ENCODE results near the gene TUSC2. TPM values are rescaled to one million over a fixed set of nuclear protein-coding genes. Genes with fewer than 3 reads are reported as not detected.
A peak's percentile ranks its signal among the peaks of the same experiment; 100 is the strongest.
"Not testable (repeated sequence)": the region's sequence is repeated elsewhere in the genome, so short reads cannot be mapped to it uniquely, and the experiment has no call there.

Gene TUSC2
- polyA plus RNA-seq, 4 donors, result 15.8 to 27.0 (median 24.3) TPM

DNA sequence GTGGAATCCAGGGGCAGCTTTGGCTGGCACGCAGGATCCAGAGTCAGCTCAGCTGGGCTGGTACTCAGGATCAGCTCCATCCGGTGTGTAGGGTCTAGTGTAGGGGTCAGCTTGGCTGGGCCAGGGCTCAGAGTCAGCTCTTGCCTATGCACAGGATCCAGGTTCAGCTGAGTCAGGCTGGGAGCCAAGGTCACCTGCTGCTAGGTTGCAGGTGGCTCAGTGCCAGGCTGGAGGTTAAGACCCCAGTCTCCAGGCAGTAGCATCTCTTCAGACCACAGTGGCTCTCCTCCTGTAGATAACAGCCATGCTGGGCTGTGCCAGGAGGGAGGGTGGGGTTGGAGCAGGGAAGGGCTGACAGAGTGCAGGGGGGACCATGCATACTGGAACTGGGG lies 30.6 kb downstream of the TUSC2 start:
- no peak for DNase-seq (ENCODE audit: low read depth in 4 of 4, low spot score in 3 of 4)

GRCh38 chr3:50296721-50297383 lies 31.2 kb downstream of the TUSC2 start:
- no peak for DNase-seq (ENCODE audit: low read depth in 4 of 4, low spot score in 3 of 4)

DNA sequence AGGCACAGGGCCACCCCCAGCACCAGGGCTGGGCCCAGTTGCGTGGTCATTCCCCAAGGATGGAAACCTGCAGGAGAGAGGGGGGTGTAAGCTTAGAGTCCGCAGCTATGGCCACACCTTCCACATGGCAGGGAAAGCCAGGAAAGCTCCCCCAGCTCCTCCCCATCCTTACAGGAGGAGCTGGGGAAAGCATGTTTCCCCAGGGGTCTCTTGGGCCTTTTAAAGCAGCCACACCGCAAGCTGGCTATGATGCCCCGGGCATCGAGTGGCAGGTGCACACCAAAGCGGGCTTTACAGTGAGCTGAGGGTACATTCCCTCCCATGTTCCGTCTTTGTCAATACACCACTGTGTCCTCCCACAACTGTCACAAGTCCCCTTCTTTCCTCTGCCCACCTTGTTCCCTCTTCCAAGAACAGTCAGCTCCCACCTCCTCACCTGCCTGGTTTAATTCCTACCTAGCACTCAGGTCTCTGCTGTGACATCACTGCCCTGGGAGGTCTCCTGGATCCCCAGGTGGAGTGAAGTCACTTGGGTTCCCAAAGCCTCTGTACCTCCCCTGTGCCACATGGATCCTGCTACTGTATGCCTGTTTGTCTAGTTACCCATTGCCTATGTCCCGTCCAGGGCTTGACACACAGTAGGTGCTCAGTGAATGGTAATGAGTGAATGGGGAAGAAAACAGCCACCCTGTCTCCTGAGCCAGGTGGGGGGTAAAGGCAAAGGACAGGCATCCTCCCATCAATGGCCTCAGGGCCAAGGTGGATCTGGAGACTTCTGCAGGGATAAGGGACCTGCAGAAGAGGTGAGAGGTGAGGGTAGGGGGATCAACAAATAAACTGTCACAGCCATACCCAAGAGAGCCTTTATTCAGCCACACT lies 32.2 kb downstream of the TUSC2 start:
- DNase-seq (ENCODE audit: low read depth in 4 of 4, low spot score in 3 of 4), result no peak

- no peak for DNase-seq (ENCODE audit: low read depth in 4 of 4, low spot score in 3 of 4)
Observed at GRCh38 chr3:50294492-50295403, 33.3 kb downstream of the TUSC2 start.

DNA sequence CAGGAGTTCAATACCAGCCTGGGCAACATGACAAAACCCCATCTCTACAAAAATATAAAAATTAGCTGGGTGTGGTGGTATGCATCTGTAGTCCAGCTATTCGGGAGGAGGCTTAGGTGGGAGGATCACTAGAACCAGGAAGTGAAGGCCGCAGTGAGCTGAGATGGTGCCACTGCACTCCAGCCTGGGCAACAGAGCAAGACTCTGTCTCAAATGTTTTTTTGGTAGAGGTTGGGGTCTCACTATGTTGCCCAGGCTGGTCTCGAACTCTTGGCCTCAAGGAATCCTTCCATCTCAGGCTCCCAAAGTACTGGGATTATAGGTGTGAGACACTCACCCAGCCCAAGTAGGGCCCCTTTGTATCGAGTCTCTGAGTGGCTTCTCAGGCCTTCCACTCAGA lies 33.9 kb downstream of the TUSC2 start:
- no peak for DNase-seq (ENCODE audit: low read depth in 4 of 4, low spot score in 3 of 4)

DNA sequence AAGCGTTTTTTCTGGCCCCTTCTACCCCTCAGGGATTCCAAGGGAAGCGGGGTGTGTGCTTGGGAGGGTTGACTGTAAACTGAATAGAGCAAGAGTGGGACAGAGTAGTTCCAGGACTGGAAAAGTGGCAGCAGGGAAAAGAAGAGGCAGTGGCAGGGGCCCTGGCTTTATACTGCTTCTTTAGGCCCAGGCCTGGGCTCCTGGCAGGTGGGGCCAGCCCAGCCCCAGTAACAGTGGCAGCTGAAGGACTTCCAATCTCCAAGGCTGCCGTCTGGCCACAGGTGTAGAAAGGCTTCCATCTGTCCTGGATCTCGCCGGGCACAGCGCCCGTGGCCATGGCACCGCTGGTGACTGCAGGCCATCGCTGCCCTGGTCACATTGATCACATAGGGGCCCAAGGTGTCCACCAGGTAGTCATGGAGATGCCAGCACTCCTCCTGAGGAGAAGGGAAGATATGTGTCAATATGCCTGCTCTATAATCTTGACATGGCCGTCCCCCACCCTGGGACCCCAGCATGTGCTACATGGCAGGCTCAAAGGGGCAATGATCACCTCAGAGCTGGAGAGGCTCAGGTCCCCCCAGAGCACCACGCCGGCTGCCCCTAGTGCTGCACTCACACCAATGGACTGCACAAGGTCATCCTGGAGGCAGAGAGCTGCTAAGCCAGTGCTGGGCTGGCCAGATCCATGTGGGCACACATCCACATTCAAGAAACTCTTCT lies 34.8 kb downstream of the TUSC2 start:
- no peak for DNase-seq (ENCODE audit: low read depth in 4 of 4, low spot score in 3 of 4)

- DNase-seq (ENCODE audit: low read depth in 4 of 4, low spot score in 3 of 4), result peak; percentile 87 to 95 (median 90)
Observed at GRCh38 chr3:50292159-50293078, 35.6 kb downstream of the TUSC2 start, which contains the start of gene IFRD2. Gene IFRD2, minus strand, starts transcription at chr3:50292429. Its CDS starts 155 bp downstream, at chr3:50292274.

GRCh38 chr3:50290161-50290641 lies 37.8 kb downstream of the TUSC2 start:
- no peak for DNase-seq (ENCODE audit: low read depth in 4 of 4, low spot score in 3 of 4)

GRCh38 chr3:50289130-50289529 lies 38.9 kb downstream of the TUSC2 start:
- DNase-seq (ENCODE audit: low read depth in 4 of 4, low spot score in 3 of 4), result no peak

- DNase-seq (ENCODE audit: low read depth in 4 of 4, low spot score in 3 of 4), result no peak
Observed at GRCh38 chr3:50288387-50289007, 39.5 kb downstream of the TUSC2 start.

- DNase-seq (ENCODE audit: low read depth in 4 of 4, low spot score in 3 of 4), result no peak
Observed at GRCh38 chr3:50287262-50287661, 40.8 kb downstream of the TUSC2 start.

DNA sequence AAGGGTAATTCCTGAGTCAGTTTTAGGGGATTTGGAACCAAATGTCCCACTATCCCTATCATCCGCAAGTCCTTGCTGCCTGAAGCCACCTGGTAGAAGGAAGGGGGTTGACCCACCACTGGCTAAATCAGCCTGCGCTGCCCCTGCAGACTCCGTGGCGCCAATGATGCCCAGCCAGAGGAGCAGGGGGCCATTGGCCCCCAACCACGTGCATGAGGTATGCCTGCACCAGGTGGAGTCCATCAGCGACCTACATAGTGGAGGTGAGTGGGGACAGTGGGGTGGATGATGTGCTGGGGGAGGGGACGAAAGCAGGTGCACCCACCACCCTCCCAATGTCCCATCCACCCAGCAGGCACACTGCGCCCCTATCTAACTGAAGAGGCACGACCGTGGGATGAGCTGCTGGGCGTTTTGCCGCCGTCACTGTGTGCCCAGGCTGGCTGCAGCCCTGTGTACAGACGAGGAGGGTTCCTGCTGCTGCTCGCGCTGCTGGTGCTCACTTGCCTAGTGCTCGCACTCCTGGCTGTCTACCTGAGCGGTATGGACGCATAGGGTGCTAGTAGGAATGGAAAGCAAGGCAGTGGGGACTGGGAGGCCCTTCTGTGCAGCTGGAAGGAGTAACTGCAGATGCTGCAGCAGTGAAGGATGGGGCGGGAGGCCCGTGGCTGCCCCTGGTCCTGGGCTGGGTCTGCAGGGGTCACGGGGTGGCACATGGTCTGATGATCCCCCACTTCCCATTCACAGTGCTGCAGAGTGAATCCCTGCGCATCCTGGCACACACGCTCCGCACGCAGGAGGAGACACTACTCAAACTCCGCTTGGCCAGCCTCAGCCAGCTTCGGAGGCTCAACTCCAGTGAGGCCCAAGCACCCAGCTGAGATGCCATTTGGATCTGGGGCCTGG lies 41.4 kb downstream of the TUSC2 start:
- no peak for DNase-seq (ENCODE audit: low read depth in 4 of 4, low spot score in 3 of 4)

DNA sequence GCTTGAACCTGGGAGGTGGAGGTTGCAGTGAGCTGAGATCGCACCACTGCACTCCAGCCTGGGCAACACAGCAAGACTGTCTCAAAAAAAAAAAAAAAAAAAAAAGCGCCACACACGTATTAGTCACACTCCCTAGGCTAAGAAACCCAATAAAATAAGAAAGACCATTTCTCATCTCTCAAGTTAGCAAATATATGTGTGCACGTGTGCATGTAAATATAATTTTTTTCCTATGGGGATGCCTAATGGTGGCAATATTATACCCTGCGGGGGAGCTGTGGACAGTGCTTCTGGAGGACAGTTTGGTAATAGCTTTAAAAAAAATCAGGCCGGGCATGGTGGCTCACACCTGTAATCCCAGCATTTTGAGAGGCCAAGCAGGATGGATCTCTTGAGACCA lies 43.9 kb downstream of the TUSC2 start:
- DNase-seq (ENCODE audit: low read depth in 4 of 4, low spot score in 3 of 4), result not testable (repeated sequence)

DNA sequence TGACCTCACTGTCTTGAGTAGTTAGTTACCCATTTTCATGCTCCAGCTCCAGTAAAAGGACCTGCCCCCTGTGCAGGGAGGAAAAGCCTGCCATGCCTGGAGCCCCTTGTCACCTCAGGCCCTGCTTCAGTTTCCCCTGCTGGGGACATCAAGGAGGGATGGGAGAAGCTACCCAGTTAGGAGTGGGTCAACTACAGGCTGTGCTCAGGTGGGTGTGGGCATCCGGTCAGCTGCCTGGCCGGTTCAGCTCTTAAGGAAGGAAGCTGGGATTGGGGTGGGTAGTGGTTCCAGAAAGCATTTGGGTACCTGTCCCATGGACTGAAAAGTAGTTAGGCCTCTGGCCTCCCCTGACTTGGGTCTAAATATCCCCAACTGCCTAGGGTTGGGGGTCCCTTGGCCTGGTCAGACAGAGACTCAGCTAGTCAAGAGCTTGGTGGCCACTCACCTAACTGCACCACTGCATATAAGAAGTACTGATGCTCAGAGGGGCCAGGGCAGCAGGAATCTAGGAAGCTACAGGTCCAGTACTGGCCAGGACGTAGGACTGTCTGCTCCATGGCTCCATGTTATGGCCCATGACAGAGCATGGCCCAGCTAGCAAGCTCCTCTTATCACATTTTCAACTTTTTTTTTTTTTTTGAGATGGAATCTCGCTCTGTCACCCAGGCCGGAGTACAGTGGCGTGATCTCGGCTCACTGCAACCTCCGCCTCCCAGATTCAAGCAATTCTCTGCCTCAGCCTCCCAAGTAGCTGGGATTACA lies 48.6 kb downstream of the TUSC2 start:
- no peak for DNase-seq (ENCODE audit: low read depth in 4 of 4, low spot score in 3 of 4)

DNA sequence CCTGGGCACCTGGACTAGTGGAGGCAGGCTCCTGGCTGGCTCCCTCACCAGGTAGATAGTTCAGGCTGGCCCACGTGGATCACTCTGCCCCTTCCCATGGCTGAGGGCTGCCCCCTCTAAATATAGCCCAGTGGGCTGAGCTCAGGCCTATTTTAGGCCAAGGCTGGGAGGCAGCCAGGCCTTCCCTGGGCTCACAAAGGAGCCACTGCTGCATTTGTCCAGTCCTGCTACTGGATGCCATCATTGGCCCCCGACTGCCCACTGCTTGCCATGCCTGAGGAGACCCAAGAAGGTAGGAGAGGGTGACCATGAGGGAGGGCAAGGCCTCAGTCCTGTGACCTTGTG lies 49.2 kb downstream of the TUSC2 start, which contains the start of gene LSMEM2:
LSMEM2 (plus strand) TSS at position 208 of the 345 bp plus-strand sequence; CDS start at position 235, 27 bp downstream.
- no peak for DNase-seq (ENCODE audit: low read depth in 4 of 4, low spot score in 3 of 4)

DNA sequence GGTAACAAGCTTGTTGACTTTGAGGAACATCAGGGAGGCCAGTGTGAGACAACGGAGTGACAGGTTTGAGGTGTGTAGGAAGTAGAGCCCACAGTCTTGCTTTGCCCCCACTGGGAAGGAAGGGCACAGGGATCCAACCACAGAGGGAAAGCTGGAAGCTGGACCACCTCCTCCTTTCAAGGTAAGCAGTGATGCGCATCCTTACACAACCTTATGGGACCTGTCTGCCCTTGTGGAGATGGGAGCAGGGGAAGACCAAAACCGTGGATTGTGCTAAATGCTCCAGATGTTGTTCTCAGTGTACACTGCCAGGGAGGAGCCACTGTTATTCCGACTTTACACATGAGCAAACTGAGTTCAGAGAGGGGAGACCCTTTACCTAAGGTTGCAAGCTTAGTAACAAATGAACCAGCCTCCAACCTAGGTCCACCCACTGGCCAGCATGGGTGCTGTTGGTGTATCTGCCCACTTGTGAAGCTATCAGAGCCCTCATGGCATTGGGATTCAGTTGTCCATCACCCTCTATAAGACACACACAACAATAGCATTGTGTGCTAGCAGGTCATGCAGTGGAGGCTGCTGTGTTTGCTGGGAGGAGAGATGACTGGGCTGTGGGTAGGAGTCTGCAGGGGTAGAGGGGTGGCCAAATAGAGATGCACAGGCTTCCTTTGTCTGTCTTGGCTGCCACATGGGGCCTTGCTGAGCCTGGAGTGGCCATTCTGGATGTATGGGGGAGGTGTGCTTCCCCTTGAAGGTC lies 49.7 kb downstream of the TUSC2 start:
- DNase-seq (ENCODE audit: low read depth in 4 of 4, low spot score in 3 of 4), result no peak

Measured in left renal pelvis (tissue), 4 donors.